ENCODE data around the gene RASA3. TPM values are rescaled to one million over a fixed set of nuclear protein-coding genes. Genes with fewer than 3 reads are reported as not detected.
A peak's percentile ranks its signal among the peaks of the same experiment; 100 is the strongest.

Gene RASA3
- total RNA-seq, 2 experiments from 2014 or later, result 97.2 to 99.3 TPM

DNA sequence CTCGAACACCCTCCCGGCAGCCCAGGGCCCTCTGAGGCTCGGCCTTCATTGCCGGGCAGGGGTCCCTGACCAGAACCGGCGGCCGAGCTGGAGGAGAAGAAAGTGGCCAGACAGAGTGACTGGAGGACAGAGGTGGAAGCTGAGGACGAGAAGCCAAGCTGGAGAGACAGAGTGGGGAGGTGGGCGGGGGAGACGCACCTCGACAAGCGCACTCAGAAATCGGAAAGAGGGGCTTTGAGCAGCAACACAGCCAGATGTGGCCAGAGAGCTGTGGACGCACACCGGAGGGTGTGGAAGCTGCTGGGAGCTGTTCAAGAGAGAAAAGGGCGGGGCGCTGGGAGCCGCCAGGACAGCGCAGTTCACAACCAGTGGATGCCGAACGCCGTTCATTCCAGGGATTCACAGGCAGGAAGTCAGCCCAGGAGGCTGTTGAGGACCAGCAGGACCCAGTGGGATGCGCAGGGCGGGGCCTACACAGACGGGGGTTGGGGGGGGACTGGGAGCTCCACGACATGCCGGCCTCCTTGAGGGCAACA lies 130.3 kb downstream of the RASA3 start:
- POLR2A ChIA-PET, result no interaction called here
- no peak for DNase-seq
- Mint-ChIP-seq H3K4me1 (peaks cover 3% of the 10 kb centered on the region), H3K27ac (no peak overlapping the region), H3K36me3 (ENCODE audit: low read depth) (peaks cover 25% of the 10 kb centered on the region), H3K27me3 (no peaks in the 10 kb centered on the region), H3K9me3 (no peaks in the 10 kb centered on the region), H3K4me3 (no peak overlapping the region)
- CTCF ChIA-PET, result no interaction called here

DNA sequence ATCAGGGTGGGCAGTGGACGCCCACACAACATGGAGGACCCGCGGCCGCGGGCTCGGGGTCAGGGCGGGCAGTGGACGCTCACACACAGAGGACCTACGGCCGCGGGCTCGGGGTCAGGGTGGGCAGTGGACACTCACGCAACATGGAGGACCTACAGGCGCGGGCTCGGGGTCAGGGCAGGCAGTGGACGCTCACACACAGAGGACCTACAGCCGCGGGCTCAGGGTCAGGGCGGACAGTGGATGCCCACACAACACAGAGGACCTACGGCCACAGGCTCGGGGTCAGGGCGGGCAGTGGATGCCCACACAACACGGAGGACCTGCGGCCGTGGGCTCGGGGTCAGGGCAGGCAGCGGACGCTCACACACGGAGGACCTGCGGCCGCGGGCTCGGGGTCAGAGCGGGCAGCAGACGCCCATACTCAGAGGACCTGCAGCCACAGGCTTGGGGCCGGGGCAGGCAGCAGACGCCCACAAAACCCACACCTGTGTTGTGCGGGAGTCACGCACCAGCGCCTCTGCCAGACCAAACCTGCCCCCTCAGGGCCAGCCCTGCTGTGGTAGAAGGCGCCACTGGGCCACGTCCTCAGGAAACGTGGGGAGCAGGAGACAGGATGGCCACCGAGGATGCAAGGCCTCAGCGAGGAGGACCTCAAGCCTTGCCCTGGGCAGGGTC lies 131.0 kb downstream of the RASA3 start:
- Mint-ChIP-seq H3K27me3 (no peaks in the 10 kb centered on the region), H3K4me1 (peaks cover 3% of the 10 kb centered on the region), H3K4me3 (no peak overlapping the region), H3K9me3 (no peaks in the 10 kb centered on the region), H3K36me3 (ENCODE audit: low read depth) (peaks cover 26% of the 10 kb centered on the region), H3K27ac (no peak overlapping the region)
- ChIA-PET POLR2A (no interaction called here), CTCF (no interaction called here)
- no peak for DNase-seq

DNA sequence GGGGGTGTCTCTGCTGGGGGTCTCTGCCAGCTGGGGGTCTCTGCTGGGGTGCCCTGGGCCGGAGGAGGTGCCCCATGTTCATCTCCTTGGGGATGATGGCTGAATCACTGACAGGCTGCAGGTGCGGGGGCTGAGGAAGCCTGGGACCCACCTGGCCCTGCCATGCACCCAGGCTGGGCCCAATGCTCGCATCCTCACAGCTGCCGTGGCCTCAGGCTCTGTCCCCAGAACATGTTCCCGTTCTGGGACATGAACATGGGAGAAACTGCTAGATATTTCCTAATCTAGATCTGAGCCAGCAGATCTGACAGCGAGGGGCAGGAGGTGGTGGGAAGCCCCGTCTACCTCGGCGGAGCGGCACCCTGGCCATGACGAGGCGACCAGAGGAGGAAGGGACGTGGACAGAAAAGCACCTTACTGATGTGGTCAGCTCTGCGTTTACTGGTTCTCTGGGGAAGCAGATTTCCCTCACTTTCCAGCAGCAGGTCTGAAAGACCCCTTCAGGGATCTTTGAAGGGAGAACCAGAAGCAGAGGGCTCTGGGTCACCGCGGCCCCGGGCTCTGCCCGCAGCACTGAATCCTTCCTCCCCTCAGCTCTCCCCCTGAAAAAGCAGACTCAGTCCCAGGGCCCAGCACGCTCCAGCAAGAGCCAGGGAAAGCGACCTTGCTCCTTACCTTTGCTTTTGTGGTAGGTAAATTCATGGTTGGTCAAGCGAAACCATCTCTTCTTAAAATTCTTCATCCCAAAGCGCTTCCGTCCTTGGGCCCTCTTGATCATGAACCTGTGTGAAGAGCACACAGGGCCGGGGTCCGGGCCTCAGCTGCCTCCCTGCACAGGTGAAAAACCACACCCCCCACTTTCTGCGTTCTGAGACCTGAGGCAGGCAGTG lies 132.0 kb downstream of the RASA3 start:
- peaks cover 26% of the 10 kb centered on the region for H3K36me3 Mint-ChIP-seq (ENCODE audit: low read depth)
- CTCF ChIA-PET, result no interaction called here
- no peak for DNase-seq
- no peaks in the 10 kb centered on the region for H3K27me3 Mint-ChIP-seq
- H3K27ac Mint-ChIP-seq, result no peak overlapping the region
- POLR2A ChIA-PET, result no interaction called here
- H3K9me3 Mint-ChIP-seq, result no peaks in the 10 kb centered on the region
- H3K4me3 Mint-ChIP-seq, result no peak overlapping the region
- H3K4me1 Mint-ChIP-seq, result peaks cover 3% of the 10 kb centered on the region

DNA sequence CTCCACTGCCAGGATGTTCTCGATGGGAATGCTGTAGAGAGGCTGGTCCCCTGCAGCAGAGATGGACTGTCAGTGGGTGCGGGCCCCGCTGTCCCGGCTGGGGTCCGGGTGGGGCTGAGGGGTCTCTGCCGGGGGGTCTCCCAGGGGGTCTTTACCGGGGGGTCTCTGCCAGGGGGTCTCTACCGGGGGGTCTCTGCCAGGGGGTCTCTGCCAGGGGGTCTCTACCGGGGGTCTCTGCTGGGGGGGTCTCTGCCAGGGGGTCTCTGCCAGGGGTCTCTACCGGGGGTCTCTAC lies 132.9 kb downstream of the RASA3 start:
- no peaks in the 10 kb centered on the region for H3K9me3 Mint-ChIP-seq
- H3K36me3 Mint-ChIP-seq (ENCODE audit: low read depth), result peaks cover 30% of the 10 kb centered on the region
- DNase-seq, result no peak
- ChIA-PET POLR2A (no interaction called here), CTCF (no interaction called here)
- H3K4me3 Mint-ChIP-seq, result no peak overlapping the region
- H3K27me3 Mint-ChIP-seq, result no peaks in the 10 kb centered on the region
- H3K4me1 Mint-ChIP-seq, result peaks cover 3% of the 10 kb centered on the region
- no peak overlapping the region for H3K27ac Mint-ChIP-seq

DNA sequence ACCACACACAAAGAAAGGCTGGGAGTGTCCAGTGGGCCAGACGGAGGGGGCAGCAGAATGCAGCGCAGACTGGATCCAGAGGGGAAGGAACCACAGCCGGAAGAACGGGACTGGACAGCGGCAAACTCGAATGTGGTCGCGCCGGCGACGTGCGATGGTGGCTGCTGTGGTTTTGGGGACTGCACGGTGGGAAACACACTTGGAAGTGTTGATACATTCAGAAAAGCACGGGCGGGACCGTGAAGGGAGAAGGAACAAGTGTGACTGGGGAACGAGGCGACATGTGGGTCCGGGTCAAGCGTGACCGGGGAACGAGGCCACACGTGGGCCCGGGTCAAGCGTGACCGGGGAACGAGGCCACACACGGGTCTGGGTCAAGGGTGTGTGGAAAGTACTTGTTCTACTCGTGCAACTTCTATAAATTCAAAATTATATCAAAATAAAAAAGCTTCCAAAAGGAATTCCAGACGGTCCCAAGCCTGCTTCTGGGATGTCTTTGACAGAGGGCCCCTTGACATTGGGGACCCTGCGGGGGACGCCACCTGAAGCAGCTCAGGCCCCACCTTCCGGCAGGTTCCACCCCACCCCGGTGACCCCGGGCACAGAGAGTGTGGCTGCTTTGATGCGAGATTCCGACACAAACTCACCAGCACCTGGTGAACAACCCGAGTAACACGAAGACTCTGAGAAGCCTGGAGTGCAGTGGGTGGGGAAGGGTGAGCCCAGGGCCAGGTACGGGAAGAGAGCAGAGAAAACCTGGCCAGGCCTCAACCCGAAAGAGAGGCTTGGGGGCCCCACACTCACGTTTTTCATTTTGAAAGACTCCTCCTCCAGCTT lies 133.4 kb downstream of the RASA3 start:
- POLR2A ChIA-PET, result no interaction called here
- DNase-seq, result no peak
- no peaks in the 10 kb centered on the region for H3K27me3 Mint-ChIP-seq
- H3K4me1 Mint-ChIP-seq, result peaks cover 3% of the 10 kb centered on the region
- no peak overlapping the region for H3K4me3 Mint-ChIP-seq
- H3K36me3 Mint-ChIP-seq (ENCODE audit: low read depth), result peaks cover 36% of the 10 kb centered on the region
- CTCF ChIA-PET, result no interaction called here
- no peaks in the 10 kb centered on the region for H3K9me3 Mint-ChIP-seq
- H3K27ac Mint-ChIP-seq, result peak overlapping the region; percentile 26

DNA sequence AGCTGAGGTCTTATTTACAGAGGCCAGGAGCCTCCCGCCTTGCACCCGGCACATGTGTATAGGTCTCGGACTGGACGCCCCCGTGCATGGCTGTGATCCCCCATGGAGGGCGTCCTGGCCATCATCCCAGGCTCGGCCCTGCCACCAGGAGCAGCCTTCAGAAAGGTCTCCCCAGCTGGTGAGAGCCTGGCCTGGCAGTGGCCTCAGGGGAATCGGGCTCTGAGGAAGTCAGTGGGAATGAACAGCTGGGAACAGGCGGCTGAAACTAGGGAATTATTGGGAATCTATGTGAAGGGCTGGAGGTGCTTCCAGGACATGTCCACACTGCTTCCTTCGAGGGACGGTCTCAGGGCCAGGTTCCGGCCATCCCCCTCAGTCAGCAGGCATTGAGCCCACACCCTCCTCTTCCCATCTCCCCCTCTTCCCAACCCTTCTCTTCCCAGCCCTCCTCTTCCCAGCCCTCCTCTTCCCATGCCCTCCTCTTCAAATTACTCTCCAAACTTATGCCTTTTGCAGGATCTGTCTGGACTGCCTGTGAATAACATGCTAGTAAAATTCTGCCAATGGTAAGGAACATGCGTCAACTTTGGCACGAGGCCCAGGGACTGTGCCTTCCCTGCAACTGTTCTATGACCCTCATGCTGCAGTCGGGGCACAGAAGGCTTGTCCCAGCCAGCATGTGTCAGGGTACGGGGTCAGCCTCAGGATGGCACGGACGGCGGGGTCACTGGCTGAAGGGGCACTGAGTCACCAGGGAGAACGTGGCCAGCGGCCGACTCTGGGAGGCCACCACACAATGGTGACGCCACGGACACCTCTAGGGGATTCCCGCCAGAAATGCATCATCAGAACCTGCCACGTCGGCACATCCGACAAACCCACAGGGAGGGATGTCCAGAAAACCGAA lies 134.3 kb downstream of the RASA3 start:
- DNase-seq, result no peak
- H3K27ac Mint-ChIP-seq, result peak overlapping the region; percentile 26
- peaks cover 36% of the 10 kb centered on the region for H3K36me3 Mint-ChIP-seq (ENCODE audit: low read depth)
- H3K4me3 Mint-ChIP-seq, result no peak overlapping the region
- CTCF ChIA-PET, result no interaction called here
- POLR2A ChIA-PET, result no interaction called here
- no peaks in the 10 kb centered on the region for H3K27me3 Mint-ChIP-seq
- H3K4me1 Mint-ChIP-seq, result peaks cover 3% of the 10 kb centered on the region
- no peaks in the 10 kb centered on the region for H3K9me3 Mint-ChIP-seq

DNA sequence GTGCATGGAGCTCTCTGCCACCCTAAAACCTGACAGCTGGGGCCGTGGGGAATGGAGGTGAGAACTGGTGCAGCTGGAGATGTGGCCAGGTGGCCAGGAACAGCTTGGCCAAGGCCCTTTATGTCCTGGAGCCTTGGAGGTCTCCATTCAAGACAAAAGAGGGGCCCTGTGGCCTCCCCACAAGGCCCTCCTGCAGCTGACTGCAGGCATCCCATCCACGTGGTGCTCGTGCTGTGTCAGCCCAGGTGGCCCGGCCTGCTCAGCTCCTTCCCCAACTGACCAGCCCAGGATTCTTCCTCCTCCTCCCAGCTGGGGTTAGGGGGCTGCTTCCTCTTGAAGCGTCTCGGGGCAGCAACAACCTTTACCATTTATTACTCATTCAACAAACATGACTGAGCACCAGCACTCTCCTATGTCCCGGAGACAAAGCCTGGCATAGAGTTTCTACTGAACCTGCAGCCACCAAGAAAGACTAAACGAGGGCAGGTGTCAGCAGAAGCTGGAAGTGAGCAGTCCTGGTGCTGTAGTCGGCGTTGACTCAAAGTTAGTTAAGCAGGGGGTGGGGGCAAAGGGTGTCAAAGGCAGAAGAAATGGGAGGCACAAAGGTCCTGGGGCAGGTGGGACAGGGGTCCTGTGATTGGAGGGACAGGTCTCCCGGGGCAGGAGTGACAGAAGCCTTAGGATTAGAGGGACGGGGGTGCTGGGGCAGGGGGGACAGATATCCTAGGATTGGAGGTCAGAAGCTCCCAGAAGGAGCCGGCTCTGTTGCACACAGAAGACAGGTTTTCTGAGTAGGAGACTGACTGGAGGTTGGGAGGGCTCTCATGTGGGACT lies 135.3 kb downstream of the RASA3 start:
- H3K36me3 Mint-ChIP-seq (ENCODE audit: low read depth), result peaks cover 46% of the 10 kb centered on the region
- H3K27me3 Mint-ChIP-seq, result no peaks in the 10 kb centered on the region
- no peaks in the 10 kb centered on the region for H3K9me3 Mint-ChIP-seq
- DNase-seq, result no peak
- H3K27ac Mint-ChIP-seq, result no peak overlapping the region
- H3K4me1 Mint-ChIP-seq, result peaks cover 3% of the 10 kb centered on the region
- no peak overlapping the region for H3K4me3 Mint-ChIP-seq
- ChIA-PET CTCF (no interaction called here), POLR2A (no interaction called here)

DNA sequence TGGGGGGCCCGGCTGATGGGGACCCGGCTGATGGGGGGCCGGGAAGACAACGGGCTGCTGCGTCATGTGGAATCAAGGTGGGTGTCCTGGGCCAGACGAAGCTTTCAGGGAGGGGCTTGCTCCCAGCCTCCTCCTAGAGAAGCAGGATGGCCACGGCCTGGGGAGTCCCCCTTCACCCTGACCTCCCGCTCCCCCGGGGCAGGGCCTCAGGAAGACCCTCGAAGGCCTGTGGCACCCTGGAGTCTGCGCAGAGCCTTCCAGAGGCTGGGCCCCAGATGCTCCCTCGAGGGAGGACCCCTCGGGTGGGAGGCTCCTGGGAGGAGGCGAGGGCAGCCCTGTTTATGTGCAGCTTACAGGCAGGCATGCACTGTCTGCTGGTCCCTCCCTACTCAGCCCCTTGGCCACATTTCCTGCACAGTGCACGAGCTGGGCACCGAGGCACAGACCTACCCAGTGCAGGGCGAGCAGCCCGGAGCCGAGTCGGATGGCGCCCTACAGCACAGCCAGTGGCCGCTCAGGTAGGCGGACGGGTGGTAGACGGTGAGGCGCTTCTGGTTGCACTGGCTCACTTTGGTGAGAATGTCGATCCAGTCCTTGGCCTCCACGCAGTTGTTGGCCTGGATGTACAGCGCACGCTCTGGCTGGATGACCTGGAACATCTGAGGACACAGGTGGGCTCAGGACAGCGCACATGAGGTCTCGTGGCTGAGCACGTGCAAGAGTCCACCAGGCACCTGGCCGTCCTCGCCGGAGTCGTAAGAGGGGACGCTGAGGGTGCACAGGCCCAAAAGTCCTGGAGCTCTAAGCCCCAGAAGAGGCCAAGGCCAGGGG lies 136.1 kb downstream of the RASA3 start:
- ChIA-PET POLR2A (interaction anchor here (1.4 kb wide), 1 partner anchor 69 kb away, joined by 3 read pairs; no protein-coding TSS in a partner anchor), CTCF (no interaction called here)
- Mint-ChIP-seq H3K27ac (no peak overlapping the region), H3K27me3 (no peaks in the 10 kb centered on the region), H3K9me3 (peaks cover 4% of the 10 kb centered on the region), H3K36me3 (ENCODE audit: low read depth) (peaks cover 51% of the 10 kb centered on the region), H3K4me1 (peaks cover 6% of the 10 kb centered on the region), H3K4me3 (no peak overlapping the region)
- DNase-seq, result no peak

DNA sequence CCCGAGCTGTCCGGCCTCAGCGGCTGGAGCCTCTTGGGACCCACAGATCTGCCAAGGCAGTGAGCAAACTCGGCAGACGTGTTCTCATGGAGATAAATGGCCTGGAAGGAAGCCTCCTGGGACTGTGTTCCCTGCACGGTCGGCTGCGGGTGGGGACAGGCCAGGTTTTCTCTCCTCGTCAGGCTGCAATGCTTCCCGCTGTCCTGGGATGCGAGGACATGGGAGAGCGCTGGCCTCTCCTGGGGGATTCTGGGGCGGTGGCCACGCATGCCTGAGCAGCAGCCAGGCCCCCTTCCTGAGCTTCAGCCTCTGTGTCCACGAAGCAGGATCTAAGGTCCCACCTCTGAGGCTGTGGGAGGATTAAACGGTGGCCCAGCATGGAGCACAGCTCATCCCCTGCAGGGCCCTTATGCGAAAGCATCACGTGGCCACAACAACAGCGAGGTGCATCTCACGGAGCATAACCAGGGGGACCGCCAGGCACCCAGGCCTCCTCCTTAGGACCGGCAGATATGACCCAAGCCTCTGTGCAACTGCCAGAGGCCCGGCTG lies 137.3 kb downstream of the RASA3 start:
- H3K9me3 Mint-ChIP-seq, result peaks cover 4% of the 10 kb centered on the region
- H3K27ac Mint-ChIP-seq, result no peak overlapping the region
- CTCF ChIA-PET, result no interaction called here
- H3K4me1 Mint-ChIP-seq, result peaks cover 9% of the 10 kb centered on the region
- H3K36me3 Mint-ChIP-seq (ENCODE audit: low read depth), result peaks cover 53% of the 10 kb centered on the region
- no peak overlapping the region for H3K4me3 Mint-ChIP-seq
- POLR2A ChIA-PET, result interaction anchor here (1.4 kb wide), 1 partner anchor 71 kb away, joined by 3 read pairs; no protein-coding TSS in a partner anchor
- H3K27me3 Mint-ChIP-seq, result no peaks in the 10 kb centered on the region
- DNase-seq, result no peak

DNA sequence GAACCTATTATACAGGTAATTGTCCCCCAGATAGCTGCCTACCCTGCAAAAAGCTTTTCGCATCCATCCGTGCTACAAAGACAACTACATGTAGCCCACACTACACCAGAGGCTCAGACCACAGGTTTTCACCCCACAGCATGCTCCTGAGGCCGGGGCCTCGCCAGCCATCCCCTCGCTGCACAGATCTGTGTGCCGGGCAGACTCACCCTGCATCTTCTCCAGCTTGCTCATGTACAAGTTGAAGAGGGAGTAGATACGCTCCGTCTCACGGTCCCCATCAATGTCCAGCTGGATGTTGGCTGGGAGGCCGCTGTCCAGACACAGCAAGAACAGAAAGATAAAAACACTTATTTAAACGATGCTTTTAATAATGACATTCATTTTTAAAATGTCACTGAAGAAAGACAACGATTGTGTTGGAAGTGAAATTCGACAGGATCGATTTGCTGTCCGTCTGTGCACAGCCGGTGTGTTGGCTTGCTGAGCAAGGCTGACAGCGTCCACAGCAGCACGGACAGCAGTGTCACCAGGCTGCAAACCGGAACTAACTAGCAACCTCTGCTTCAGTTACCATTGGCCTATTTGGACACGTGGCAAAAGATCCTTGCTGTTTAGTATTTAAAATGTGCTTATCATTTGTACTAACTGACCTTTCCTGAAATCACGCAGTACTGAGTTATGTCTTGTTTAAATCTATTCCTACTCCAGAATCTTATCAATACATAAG lies 140.0 kb downstream of the RASA3 start:
- Mint-ChIP-seq H3K9me3 (peaks cover 4% of the 10 kb centered on the region), H3K36me3 (ENCODE audit: low read depth) (peaks cover 58% of the 10 kb centered on the region), H3K4me3 (no peak overlapping the region), H3K27ac (no peak overlapping the region), H3K4me1 (peaks cover 9% of the 10 kb centered on the region), H3K27me3 (no peaks in the 10 kb centered on the region)
- no peak for DNase-seq
- ChIA-PET POLR2A (no interaction called here), CTCF (no interaction called here)

Data from activated CD4-positive, alpha-beta memory T cell treated with anti-CD3 and anti-CD28 coated beads, Interleukin-2, amount 10 ng/mL, durations not matched to agents 7 days and 5 days (primary cell).